Trophoblast cell (in vitro differentiated cells and primary cell): Measurements from ENCODE around the gene DCT.

ENCODE experiments used
- DNase-seq, 2 donors: peaks; one replicate each; pipeline ENCODE4 v3.0.0-alpha.2; 2016
- H2AFZ ChIP-seq: 2 replicates; pipeline ENCODE4 v1.6.1; 2013; ENCODE audit warnings: low read length, moderate library complexity, mild to moderate bottlenecking; ENCODE audit not compliant: insufficient read depth, poor library complexity
- H2AK5ac ChIP-seq: 2 replicates; pipeline ENCODE4 v1.6.1; 2013; ENCODE audit warnings: mild to moderate bottlenecking, low read length
- H2BK120ac ChIP-seq: 2 replicates; pipeline ENCODE4 v1.6.1; 2013; ENCODE audit warnings: low read length, mild to moderate bottlenecking, moderate library complexity; ENCODE audit not compliant: insufficient read depth, poor library complexity
- H2BK12ac ChIP-seq: 2 replicates; pipeline ENCODE4 v1.6.1; 2013; ENCODE audit warnings: mild to moderate bottlenecking, low read length, moderate library complexity
- H2BK5ac ChIP-seq: 2 replicates; pipeline ENCODE4 v1.6.1; 2013; ENCODE audit warnings: low read length, low read depth, moderate library complexity, mild to moderate bottlenecking; ENCODE audit not compliant: poor library complexity
- H3K14ac ChIP-seq: 2 replicates; pipeline ENCODE4 v1.6.1; 2013; ENCODE audit warnings: mild to moderate bottlenecking, low read length
- H3K18ac ChIP-seq: 2 replicates; pipeline ENCODE4 v1.6.1; 2013; ENCODE audit warnings: mild to moderate bottlenecking, low read length
- H3K23ac ChIP-seq: 2 replicates; pipeline ENCODE4 v1.6.1; 2013; ENCODE audit warnings: low read length
- H3K27ac ChIP-seq: 2 replicates; pipeline ENCODE4 v1.5.1; 2013; ENCODE audit warnings: low read depth, mild to moderate bottlenecking, inconsistent platforms, low read length, moderate library complexity
- H3K27me3 ChIP-seq: 2 replicates; pipeline ENCODE4 v1.6.1; 2013; ENCODE audit warnings: inconsistent platforms, mild to moderate bottlenecking, low read length, moderate library complexity; ENCODE audit not compliant: insufficient read depth
- H3K36me3 ChIP-seq, 2 experiments: 1 replicate in 1 of 2; 2 replicates in 1 of 2; pipeline ENCODE4 v1.6.1; 2013; ENCODE audit warnings: low read length in 2 of 2, mild to moderate bottlenecking in 2 of 2, moderate library complexity in 1 of 2; ENCODE audit not compliant: insufficient read depth in 2 of 2, control insufficient read depth in 1 of 2
- H3K4ac ChIP-seq: 2 replicates; pipeline ENCODE4 v1.6.1; 2013; ENCODE audit warnings: low read depth, mild to moderate bottlenecking, low read length, moderate library complexity
- H3K4me1 ChIP-seq, 2 experiments: 1 replicate in 1 of 2; 2 replicates in 1 of 2; pipeline ENCODE4 v1.6.1; 2013; ENCODE audit warnings: low read length in 2 of 2, mild to moderate bottlenecking in 2 of 2, moderate library complexity in 1 of 2; ENCODE audit not compliant: insufficient read depth in 2 of 2, control insufficient read depth in 1 of 2
- H3K4me2 ChIP-seq: 2 replicates; pipeline ENCODE4 v1.6.1; 2013; ENCODE audit warnings: inconsistent platforms, mild to moderate bottlenecking, low read length, moderate library complexity
- H3K4me3 ChIP-seq: 2 replicates; pipeline ENCODE4 v1.5.1; 2013; ENCODE audit warnings: mild to moderate bottlenecking, low read depth, low read length, inconsistent platforms
- H3K79me1 ChIP-seq: one replicate; pipeline ENCODE4 v1.6.1; 2013; ENCODE audit warnings: low read length
- H3K79me2 ChIP-seq: 2 replicates; pipeline ENCODE4 v1.6.1; 2013; ENCODE audit warnings: low read length, mild to moderate bottlenecking; ENCODE audit not compliant: control insufficient read depth, insufficient read depth, poor library complexity
- H3K9ac ChIP-seq: 2 replicates; pipeline ENCODE4 v1.6.1; 2013; ENCODE audit warnings: mild to moderate bottlenecking, low read length
- H3K9me3 ChIP-seq: 2 replicates; pipeline ENCODE4 v1.6.1; 2013; ENCODE audit warnings: low read depth, mild to moderate bottlenecking, control low read depth, inconsistent platforms, low read length; ENCODE audit not compliant: insufficient read depth
- H4K12ac ChIP-seq: 2 replicates; pipeline ENCODE4 v1.6.1; 2013; ENCODE audit warnings: low read depth, mild to moderate bottlenecking, low read length, moderate library complexity
- H4K8ac ChIP-seq: 2 replicates; pipeline ENCODE4 v1.6.1; 2013; ENCODE audit warnings: low read depth, mild to moderate bottlenecking, low read length, moderate library complexity
- H4K91ac ChIP-seq: one replicate; pipeline ENCODE4 v1.6.1; 2013; ENCODE audit warnings: low read depth, mild to moderate bottlenecking, low read length, moderate library complexity
- WGBS: extraction: QIAGEN DNeasy Blood & Tissue Kit; methylation state at CpG from one replicate; pipeline ENCODE4 v1.1.7; 2013; ENCODE audit warnings: missing lambda C conversion rate; ENCODE audit not compliant: insufficient read length, insufficient coverage; ENCODE audit errors: extremely low coverage; 5-methylcytosine and 5-hydroxymethylcytosine counted together

The DCT gene

DNA sequence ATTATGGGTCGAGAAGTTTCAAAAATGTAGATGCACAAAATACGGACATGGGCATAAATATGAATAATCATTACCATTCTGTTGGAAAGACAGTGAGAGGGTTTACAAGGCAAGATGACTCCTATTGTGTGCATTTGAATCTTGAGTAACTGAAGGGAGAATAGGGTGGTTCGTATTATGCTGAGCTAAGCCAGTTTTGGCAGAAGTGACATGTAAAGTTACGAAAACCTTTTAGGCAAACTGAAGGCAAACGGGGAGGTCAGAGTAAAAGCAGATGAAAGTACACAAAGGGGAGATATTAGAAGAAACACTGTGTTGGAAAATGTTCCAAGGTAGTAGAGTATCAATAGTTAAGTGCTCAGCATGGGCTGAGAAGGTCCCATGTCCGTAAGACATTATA lies 16.8 kb downstream of the DCT start:
- no peak overlapping the region for H2BK5ac ChIP-seq
- no peak overlapping the region for H3K27ac ChIP-seq
- no peak overlapping the region for H4K12ac ChIP-seq
- no peak overlapping the region for H2AK5ac ChIP-seq
- H3K27me3 ChIP-seq = no peaks in the 10 kb centered on the region
- H2AFZ ChIP-seq = no peak overlapping the region
- no peaks in the 10 kb centered on the region for H3K4me1 ChIP-seq
- no peak overlapping the region for H3K14ac ChIP-seq
- no peaks in the 10 kb centered on the region for H3K79me1 ChIP-seq
- no peak overlapping the region for H4K8ac ChIP-seq
- no peak for DNase-seq
- H4K91ac ChIP-seq = no peak overlapping the region
- H3K4me2 ChIP-seq = no peak overlapping the region
- H2BK12ac ChIP-seq = no peak overlapping the region
- H3K4ac ChIP-seq = no peak overlapping the region
- no peak overlapping the region for H3K4me3 ChIP-seq
- no peak overlapping the region for H3K23ac ChIP-seq
- H3K9me3 ChIP-seq = no peaks in the 10 kb centered on the region
- WGBS = no CpG with 5 or more reads among the region's 6 CpGs
- H2BK120ac ChIP-seq = no peak overlapping the region
- no peaks in the 10 kb centered on the region for H3K79me2 ChIP-seq
- no peak overlapping the region for H3K18ac ChIP-seq
- no peaks in the 10 kb centered on the region for H3K36me3 ChIP-seq
- no peak overlapping the region for H3K9ac ChIP-seq

DNA sequence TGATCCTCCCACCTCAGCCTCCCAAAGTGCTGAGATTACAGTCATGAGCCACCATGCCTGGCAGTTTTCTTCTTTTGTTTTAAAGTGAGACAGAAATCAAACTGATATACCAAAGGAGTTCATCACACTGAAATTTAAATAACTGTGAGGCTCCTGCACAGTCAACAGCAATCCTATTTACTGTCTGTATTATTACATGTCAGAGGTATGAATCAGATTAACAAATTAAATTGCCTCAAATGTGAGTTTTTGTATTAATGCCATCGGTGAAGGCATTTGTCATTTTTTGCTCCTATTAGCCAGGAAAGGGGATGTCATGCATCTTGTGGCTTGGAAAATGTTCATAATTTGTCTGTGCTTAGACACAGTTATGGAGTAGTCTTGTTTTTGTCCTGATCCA lies 20.4 kb downstream of the DCT start:
- H3K79me2 ChIP-seq = no peaks in the 10 kb centered on the region
- H3K27me3 ChIP-seq = no peaks in the 10 kb centered on the region

DNA sequence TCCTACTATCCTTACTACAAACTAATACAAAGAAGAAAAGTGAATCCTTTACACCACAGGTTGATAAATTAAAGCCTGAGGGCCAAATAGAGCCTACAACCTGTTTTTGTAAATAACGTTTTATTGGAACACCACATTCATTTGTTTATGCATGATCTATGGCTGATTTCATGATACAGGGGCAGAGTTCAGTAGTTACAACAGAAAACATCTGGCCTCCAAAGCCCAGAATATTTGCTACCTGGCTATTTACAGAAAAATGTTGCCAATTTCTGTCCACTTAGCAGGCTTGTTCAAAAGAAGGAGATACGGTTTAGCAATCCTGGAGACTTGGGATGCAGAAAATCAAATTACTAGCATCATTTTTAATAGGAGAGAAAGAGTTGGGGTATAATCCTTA lies 24.1 kb downstream of the DCT start:
- Histone ChIP-seq H2BK12ac (no peak overlapping the region), H3K79me1 (no peaks in the 10 kb centered on the region), H3K4me3 (no peak overlapping the region), H2BK5ac (no peak overlapping the region), H3K9ac (no peak overlapping the region), H3K79me2 (no peaks in the 10 kb centered on the region), H3K4me2 (no peak overlapping the region), H3K36me3 (no peaks in the 10 kb centered on the region), H2AK5ac (no peak overlapping the region), H3K23ac (no peak overlapping the region), H4K8ac (no peak overlapping the region), H4K91ac (no peak overlapping the region), H3K27me3 (no peaks in the 10 kb centered on the region), H3K14ac (no peak overlapping the region), H3K9me3 (no peaks in the 10 kb centered on the region), H3K27ac (no peak overlapping the region), H3K18ac (no peak overlapping the region), H2BK120ac (no peak overlapping the region), H4K12ac (no peak overlapping the region), H3K4me1 (no peaks in the 10 kb centered on the region), H2AFZ (no peak overlapping the region), H3K4ac (no peak overlapping the region)
- no CpG with 5 or more reads among the region's 2 CpGs for WGBS
- no peak for DNase-seq

More for the DNA sequence above, 20.4 kb downstream of the DCT start:
- no peak for DNase-seq
- Histone ChIP-seq H4K8ac (no peak overlapping the region), H3K4me3 (no peak overlapping the region), H3K14ac (no peak overlapping the region), H3K4me2 (no peak overlapping the region), H3K79me1 (no peaks in the 10 kb centered on the region), H4K91ac (no peak overlapping the region), H3K4ac (no peak overlapping the region), H3K27ac (no peak overlapping the region), H2AK5ac (no peak overlapping the region), H3K36me3 (no peaks in the 10 kb centered on the region), H2BK12ac (no peak overlapping the region), H3K9me3 (no peaks in the 10 kb centered on the region), H3K18ac (no peak overlapping the region), H2BK5ac (no peak overlapping the region), H3K23ac (no peak overlapping the region), H2BK120ac (no peak overlapping the region), H4K12ac (no peak overlapping the region), H3K4me1 (no peaks in the 10 kb centered on the region), H3K9ac (no peak overlapping the region), H2AFZ (no peak overlapping the region)
- no CpG with 5 or more reads among the region's 1 CpG for WGBS

DNA sequence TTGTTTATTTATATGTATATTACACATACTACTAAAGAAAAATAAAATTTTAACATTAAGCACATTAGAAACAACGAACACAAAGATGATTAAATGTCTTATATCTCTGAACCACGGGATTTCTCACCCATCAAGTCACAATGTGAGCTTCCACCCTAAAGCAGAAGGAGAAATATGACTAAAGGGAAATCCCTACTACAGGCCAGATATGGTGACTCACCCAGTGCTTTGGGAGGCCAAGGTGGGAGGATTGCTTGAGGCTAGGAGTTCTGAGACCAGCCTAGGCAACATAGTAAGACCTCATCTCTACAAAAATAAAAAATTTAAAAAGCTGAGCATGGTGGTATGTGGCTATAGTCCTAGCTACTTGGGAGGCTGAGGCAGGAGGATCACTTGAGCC lies 24.6 kb downstream of the DCT start:
- Histone ChIP-seq H3K23ac (no peak overlapping the region), H3K4me1 (no peaks in the 10 kb centered on the region), H3K14ac (no peak overlapping the region), H3K4ac (no peak overlapping the region), H2AFZ (no peak overlapping the region), H2BK12ac (no peak overlapping the region), H4K91ac (no peak overlapping the region), H2BK120ac (no peak overlapping the region), H3K27ac (no peak overlapping the region), H3K9me3 (no peaks in the 10 kb centered on the region), H3K79me2 (no peaks in the 10 kb centered on the region), H2BK5ac (no peak overlapping the region), H2AK5ac (no peak overlapping the region), H3K18ac (no peak overlapping the region), H3K4me3 (no peak overlapping the region), H3K27me3 (no peaks in the 10 kb centered on the region), H3K36me3 (no peaks in the 10 kb centered on the region), H4K12ac (no peak overlapping the region), H4K8ac (no peak overlapping the region), H3K4me2 (no peak overlapping the region), H3K9ac (no peak overlapping the region), H3K79me1 (no peaks in the 10 kb centered on the region)
- WGBS = no CpG with 5 or more reads among the region's 2 CpGs
- no peak for DNase-seq

DNA sequence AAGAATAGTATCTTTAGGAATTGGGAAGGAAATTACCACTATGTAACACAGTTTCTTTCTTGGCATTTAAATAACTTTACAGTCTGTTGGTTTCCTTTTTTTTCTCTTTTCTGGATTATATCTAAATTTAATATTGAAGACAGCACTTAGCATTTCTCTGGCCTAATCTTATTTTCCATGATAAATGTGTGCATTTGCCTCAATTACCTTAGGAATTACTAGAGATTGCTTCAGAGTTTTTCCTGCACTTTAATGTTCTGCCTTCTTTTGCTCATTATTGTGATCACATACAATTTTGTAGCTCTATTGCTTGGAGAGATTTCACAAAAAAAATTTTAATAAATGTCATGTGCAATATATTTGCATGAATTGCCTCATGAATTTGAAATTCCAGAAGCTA lies 25.1 kb downstream of the DCT start:
- no peak overlapping the region for H2BK12ac ChIP-seq
- no peak overlapping the region for H4K12ac ChIP-seq
- H2BK120ac ChIP-seq = no peak overlapping the region
- no peak overlapping the region for H2BK5ac ChIP-seq
- H3K14ac ChIP-seq = no peak overlapping the region
- H3K9me3 ChIP-seq = no peaks in the 10 kb centered on the region
- no peaks in the 10 kb centered on the region for H3K79me1 ChIP-seq
- no peak overlapping the region for H3K23ac ChIP-seq
- H2AFZ ChIP-seq = no peak overlapping the region
- H3K18ac ChIP-seq = no peak overlapping the region
- no peak overlapping the region for H3K4me2 ChIP-seq
- no peak for DNase-seq
- no peaks in the 10 kb centered on the region for H3K4me1 ChIP-seq
- H3K36me3 ChIP-seq = no peaks in the 10 kb centered on the region
- H2AK5ac ChIP-seq = no peak overlapping the region
- H3K79me2 ChIP-seq = no peaks in the 10 kb centered on the region
- no peak overlapping the region for H3K9ac ChIP-seq
- H3K4ac ChIP-seq = no peak overlapping the region
- H3K27me3 ChIP-seq = no peaks in the 10 kb centered on the region
- no peak overlapping the region for H3K27ac ChIP-seq
- H3K4me3 ChIP-seq = no peak overlapping the region
- no peak overlapping the region for H4K91ac ChIP-seq
- H4K8ac ChIP-seq = no peak overlapping the region
